Measurements from ENCODE around the gene NLRC5.

Gene NLRC5

GRCh38 chr16:57104706-57105105 lies 115.3 kb downstream of the NLRC5 start:
- H3K27ac ChIP-seq (ENCODE audit: low read depth, low read length) = no peak overlapping the region
- no peak overlapping the region for H3K4me2 ChIP-seq (ENCODE audit: low read depth, low read length, poor library complexity, severe bottlenecking)
- no peaks in the 10 kb centered on the region for H3K79me2 ChIP-seq (ENCODE audit: insufficient read depth, low read length)
- no peaks in the 10 kb centered on the region for H3F3A ChIP-seq (ENCODE audit: insufficient read depth)
- H3K9me3 ChIP-seq (ENCODE audit: insufficient read depth, low read length) = no peaks in the 10 kb centered on the region
- no peaks in the 10 kb centered on the region for H4K20me1 ChIP-seq (ENCODE audit: low read depth, low read length)
- no peak overlapping the region for H3K4me3 ChIP-seq (ENCODE audit: insufficient read depth, low read length, poor library complexity, severe bottlenecking)
- TF ChIP-seq CTCF (IDR thresholded peaks at IDR 0.05; ENCODE audit: insufficient read depth, low read length, poor library complexity, severe bottlenecking) (no peak), EZH2phosphoT487 (conservative IDR thresholded peaks at IDR 0.05; ENCODE audit: low read length) (no peak)
- no peaks in the 10 kb centered on the region for H3K9me2 ChIP-seq (replicated peaks; ENCODE audit: insufficient read depth, low read length)
- no peaks in the 10 kb centered on the region for H3K27me3 ChIP-seq (ENCODE audit: low read length)
- H3K36me3 ChIP-seq (ENCODE audit: low read length) = no peaks in the 10 kb centered on the region
- H2AFZ ChIP-seq (ENCODE audit: low read depth, low read length, severe bottlenecking) = no peak overlapping the region
- H3K9ac ChIP-seq (ENCODE audit: low read length) = no peak overlapping the region

- no peaks in the 10 kb centered on the region for H3K79me2 ChIP-seq (ENCODE audit: insufficient read depth, low read length)
- H3K4me2 ChIP-seq (ENCODE audit: low read depth, low read length, poor library complexity, severe bottlenecking) = no peak overlapping the region
- no peaks in the 10 kb centered on the region for H4K20me1 ChIP-seq (ENCODE audit: low read depth, low read length)
These were observed 115.8 kb downstream of the NLRC5 start for GRCh38 chr16:57105184-57105583.

GRCh38 chr16:57106767-57107166 lies 117.4 kb downstream of the NLRC5 start:
- Histone ChIP-seq H3K36me3 (ENCODE audit: low read length) (no peaks in the 10 kb centered on the region), H3K27ac (ENCODE audit: low read depth, low read length) (no peak overlapping the region), H3K4me3 (ENCODE audit: insufficient read depth, low read length, poor library complexity, severe bottlenecking) (no peak overlapping the region), H4K20me1 (ENCODE audit: low read depth, low read length) (no peaks in the 10 kb centered on the region), H3K79me2 (ENCODE audit: insufficient read depth, low read length) (no peaks in the 10 kb centered on the region), H2AFZ (ENCODE audit: low read depth, low read length, severe bottlenecking) (no peak overlapping the region), H3K27me3 (ENCODE audit: low read length) (no peaks in the 10 kb centered on the region), H3K9ac (ENCODE audit: low read length) (no peak overlapping the region), H3F3A (ENCODE audit: insufficient read depth) (no peaks in the 10 kb centered on the region), H3K9me3 (ENCODE audit: insufficient read depth, low read length) (no peaks in the 10 kb centered on the region), H3K9me2 (replicated peaks; ENCODE audit: insufficient read depth, low read length) (no peaks in the 10 kb centered on the region), H3K4me2 (ENCODE audit: low read depth, low read length, poor library complexity, severe bottlenecking) (no peak overlapping the region)
- TF ChIP-seq CTCF (IDR thresholded peaks at IDR 0.05; ENCODE audit: insufficient read depth, low read length, poor library complexity, severe bottlenecking) = no peak
- no peak for TF ChIP-seq EZH2phosphoT487 (conservative IDR thresholded peaks at IDR 0.05; ENCODE audit: low read length)

More at GRCh38 chr16:57105184-57105583, 115.8 kb downstream of the NLRC5 start:
- Histone ChIP-seq H3K27me3 (ENCODE audit: low read length) (no peaks in the 10 kb centered on the region), H3K36me3 (ENCODE audit: low read length) (no peaks in the 10 kb centered on the region), H3K9me2 (replicated peaks; ENCODE audit: insufficient read depth, low read length) (no peaks in the 10 kb centered on the region), H2AFZ (ENCODE audit: low read depth, low read length, severe bottlenecking) (no peak overlapping the region), H3K4me3 (ENCODE audit: insufficient read depth, low read length, poor library complexity, severe bottlenecking) (no peak overlapping the region), H3K9me3 (ENCODE audit: insufficient read depth, low read length) (no peaks in the 10 kb centered on the region), H3F3A (ENCODE audit: insufficient read depth) (no peaks in the 10 kb centered on the region), H3K27ac (ENCODE audit: low read depth, low read length) (no peak overlapping the region), H3K9ac (ENCODE audit: low read length) (no peak overlapping the region)
- TF ChIP-seq EZH2phosphoT487 (conservative IDR thresholded peaks at IDR 0.05; ENCODE audit: low read length) (no peak), CTCF (IDR thresholded peaks at IDR 0.05; ENCODE audit: insufficient read depth, low read length, poor library complexity, severe bottlenecking) (no peak)
